Mucosa of rectum (tissue), 2 donors: Measurements from ENCODE around the gene FDXR.
"Not testable (repeated sequence)": the region's sequence is repeated elsewhere in the genome, so short reads cannot be mapped to it uniquely, and the experiment has no call there.

Experiments
- H3K27ac ChIP-seq, 2 donors: one replicate each; pipeline ENCODE4 v1.7.0; 2013; ENCODE audit warnings: inconsistent platforms in 2 of 2, low read depth in 2 of 2, low read length in 2 of 2
- H3K27me3 ChIP-seq, 2 donors: one replicate each; pipeline ENCODE4 v1.7.0; 2013; ENCODE audit warnings: low read length in 2 of 2; ENCODE audit not compliant: control insufficient read depth in 2 of 2, insufficient read depth in 2 of 2
- H3K36me3 ChIP-seq, 2 donors: one replicate each; pipeline ENCODE4 v1.7.0; 2013; ENCODE audit warnings: low read length in 2 of 2; ENCODE audit not compliant: control insufficient read depth in 2 of 2, insufficient read depth in 2 of 2
- H3K4me1 ChIP-seq, 2 donors: one replicate each; pipeline ENCODE4 v1.7.0; 2013; ENCODE audit warnings: low read length in 2 of 2, mild to moderate bottlenecking in 1 of 2; ENCODE audit not compliant: control insufficient read depth in 2 of 2, insufficient read depth in 2 of 2
- H3K4me3 ChIP-seq, 2 donors: one replicate each; pipeline ENCODE4 v1.7.0; 2013; ENCODE audit warnings: low read length in 2 of 2
- H3K9ac ChIP-seq, 2 donors: one replicate each; pipeline ENCODE4 v1.7.0; 2013; ENCODE audit warnings: low read length in 2 of 2, low read depth in 1 of 2, mild to moderate bottlenecking in 1 of 2
- H3K9me3 ChIP-seq, 2 donors: one replicate each; pipeline ENCODE4 v1.7.0; 2013; ENCODE audit warnings: low read length in 2 of 2; ENCODE audit not compliant: control insufficient read depth in 2 of 2
- donor health status: healthy.
- donor health status: Normal muscosa, but diverticular disease.

The FDXR gene

DNA sequence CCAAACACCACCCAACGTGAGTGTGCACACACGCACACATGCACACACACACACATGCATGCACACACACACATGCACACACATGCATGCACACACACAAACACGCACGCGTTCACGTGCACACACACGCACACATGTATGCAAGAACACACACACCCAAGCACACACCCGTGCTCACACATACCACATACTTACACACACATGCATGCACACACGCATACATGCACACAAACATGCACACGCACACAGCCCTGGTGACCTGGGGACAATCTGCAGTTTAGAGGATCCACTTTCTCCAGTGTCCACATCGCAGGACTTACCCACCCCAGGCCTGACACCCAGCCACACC is 44.0 kb upstream of the FDXR start:
- no peak overlapping the region for H3K4me3 ChIP-seq
- H3K27ac ChIP-seq, result no peak overlapping the region
- no peaks in the 10 kb centered on the region for H3K9me3 ChIP-seq
- no peak overlapping the region for H3K9ac ChIP-seq
- no peaks in the 10 kb centered on the region for H3K4me1 ChIP-seq
- no peaks in the 10 kb centered on the region for H3K36me3 ChIP-seq
- peaks cover 4 to 17% of the 10 kb centered on the region in 2 donors for H3K27me3 ChIP-seq

DNA sequence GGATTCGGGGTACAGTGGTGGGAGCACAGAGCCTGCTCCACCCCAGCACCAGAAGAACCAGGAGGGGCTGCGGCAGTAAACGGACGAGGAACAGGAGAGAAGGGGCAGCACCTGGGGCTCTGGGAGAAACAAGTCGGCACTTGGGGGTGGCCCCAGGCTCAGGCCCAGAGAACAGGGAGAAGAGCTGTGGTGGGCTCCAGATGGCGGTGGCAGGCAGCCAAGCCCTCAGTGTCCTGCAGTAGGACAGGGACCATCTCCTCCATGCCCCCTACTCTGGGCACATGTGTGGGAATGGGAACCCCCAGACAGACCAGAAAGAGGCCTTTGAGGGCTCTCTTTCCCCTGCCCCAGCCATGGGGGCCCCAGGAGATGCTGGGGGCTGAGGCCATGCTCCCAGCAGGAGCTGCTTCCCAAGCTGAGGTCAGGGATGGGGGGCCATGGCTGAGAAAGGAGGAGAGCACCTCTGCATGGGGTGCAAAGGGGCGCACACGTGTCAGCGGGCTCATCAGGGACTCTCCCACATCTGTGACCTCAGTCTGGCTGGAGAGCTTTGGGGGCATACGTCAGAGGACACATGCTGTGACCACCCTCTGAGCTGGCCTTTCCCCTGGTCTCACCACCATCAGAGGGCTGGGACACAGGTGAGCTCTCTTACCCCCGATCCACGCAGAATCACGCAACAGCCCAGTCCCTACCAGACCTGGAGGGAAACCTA is 43.5 kb upstream of the FDXR start:
- Histone ChIP-seq H3K27me3 (peaks cover 0 to 13% of the 10 kb centered on the region in 2 donors), H3K36me3 (no peaks in the 10 kb centered on the region), H3K4me1 (no peaks in the 10 kb centered on the region), H3K27ac (no peak overlapping the region), H3K9me3 (no peaks in the 10 kb centered on the region), H3K9ac (no peak overlapping the region), H3K4me3 (no peak overlapping the region)

DNA sequence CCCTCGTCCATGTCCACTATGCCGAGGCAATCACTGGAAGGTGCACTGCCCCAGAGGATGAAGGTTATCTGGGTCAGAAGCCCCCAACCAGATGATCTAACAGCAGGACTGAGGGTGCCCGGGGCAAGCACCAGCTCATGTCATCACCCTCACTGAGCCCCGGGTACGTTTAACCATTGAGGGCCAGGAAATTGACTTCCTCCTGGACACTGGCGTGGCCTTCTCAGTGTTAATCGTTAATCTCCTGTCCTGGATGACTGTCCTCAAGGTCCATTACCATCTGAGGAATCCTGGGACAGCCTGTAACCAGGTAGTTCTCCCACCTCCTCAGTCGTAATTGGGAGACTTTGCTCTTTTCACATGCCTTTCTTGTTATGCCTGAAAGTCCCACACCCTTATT is 38.6 kb upstream of the FDXR start:
- H3K9ac ChIP-seq, H3K27ac ChIP-seq, H3K9me3 ChIP-seq: not testable (repeated sequence)

DNA sequence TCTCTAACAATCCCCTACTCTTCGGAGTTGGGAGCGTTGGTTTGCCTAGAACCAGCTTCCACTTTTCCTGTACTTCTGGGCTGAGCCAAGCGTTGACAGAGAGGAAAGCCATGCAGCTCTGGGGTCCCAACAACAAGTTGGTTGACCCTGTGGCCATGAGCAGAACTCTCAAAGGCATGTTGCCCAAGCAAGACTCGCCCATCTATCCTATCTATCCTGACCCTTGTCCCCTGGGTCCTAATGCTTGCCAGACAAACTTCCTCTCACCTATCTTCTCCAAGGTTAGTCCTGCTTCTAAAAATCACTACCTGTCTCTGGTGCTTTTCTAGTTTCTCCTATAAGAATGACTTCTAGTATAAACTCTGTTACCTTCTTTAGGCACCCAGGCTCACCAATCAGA is 36.3 kb upstream of the FDXR start:
- H3K36me3 ChIP-seq, H3K4me3 ChIP-seq, H3K9me3 ChIP-seq, H3K4me1 ChIP-seq, H3K27ac ChIP-seq, H3K27me3 ChIP-seq, H3K9ac ChIP-seq: not testable (repeated sequence)

More for the DNA sequence above, 38.6 kb upstream of the FDXR start:
- H3K36me3 ChIP-seq, H3K4me3 ChIP-seq, H3K27me3 ChIP-seq, H3K4me1 ChIP-seq: not testable (repeated sequence)

DNA sequence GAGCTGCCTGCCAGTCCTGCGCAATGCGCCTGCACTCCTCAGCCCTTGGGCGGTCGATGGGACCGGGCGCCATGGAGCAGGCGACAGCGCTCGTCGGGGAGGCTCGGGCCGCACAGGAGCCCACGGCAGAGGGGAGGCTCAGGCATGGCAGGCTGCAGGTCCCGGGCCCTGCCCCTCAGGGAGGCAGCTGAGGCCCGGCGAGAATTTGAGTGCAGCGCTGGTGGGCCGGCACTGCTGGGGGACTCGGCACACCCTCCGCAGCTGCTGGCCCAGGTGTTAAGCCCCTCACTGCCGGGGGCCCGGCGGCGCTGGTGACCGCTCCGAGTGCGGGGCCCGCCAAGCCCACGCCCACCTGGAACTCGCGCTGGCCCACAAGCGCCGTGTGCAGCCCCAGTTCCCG is 34.2 kb upstream of the FDXR start:
- no peak overlapping the region for H3K4me3 ChIP-seq
- H3K4me1 ChIP-seq, result no peaks in the 10 kb centered on the region
- H3K36me3 ChIP-seq, result no peaks in the 10 kb centered on the region
- no peak overlapping the region for H3K27ac ChIP-seq
- H3K9ac ChIP-seq, result no peak overlapping the region
- no peaks in the 10 kb centered on the region for H3K9me3 ChIP-seq
- H3K27me3 ChIP-seq, result peaks cover 4 to 7% of the 10 kb centered on the region in 2 donors

DNA sequence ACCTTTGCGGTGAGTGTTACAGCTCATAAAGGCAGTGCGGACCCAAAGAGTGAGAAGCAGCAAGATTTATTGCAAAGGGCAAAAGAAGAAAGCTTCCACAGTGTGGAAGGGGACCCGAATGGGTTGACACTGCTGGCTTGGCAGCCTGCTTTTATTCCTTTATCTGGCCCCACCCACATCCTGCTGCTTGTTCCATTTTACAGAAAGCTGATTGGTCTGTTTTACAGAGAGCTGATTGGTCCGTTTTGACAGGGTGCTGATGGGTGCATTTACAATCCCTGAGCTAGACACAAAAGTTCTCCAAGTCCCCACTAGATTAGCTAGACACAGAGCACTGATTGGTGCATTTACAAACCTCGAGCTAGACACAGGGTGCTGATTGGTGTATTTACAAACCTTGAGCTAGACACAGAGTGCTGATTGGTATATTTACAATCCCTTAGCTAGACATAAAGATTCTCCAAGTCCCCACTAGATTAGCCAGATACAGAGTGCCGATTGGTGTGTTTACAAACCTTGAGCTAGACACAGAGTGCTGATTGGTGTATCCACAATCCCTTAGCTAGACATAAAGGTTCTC is 33.5 kb upstream of the FDXR start:
- H3K9me3 ChIP-seq, H3K27me3 ChIP-seq, H3K36me3 ChIP-seq, H3K27ac ChIP-seq, H3K4me1 ChIP-seq, H3K4me3 ChIP-seq, H3K9ac ChIP-seq: not testable (repeated sequence)

DNA sequence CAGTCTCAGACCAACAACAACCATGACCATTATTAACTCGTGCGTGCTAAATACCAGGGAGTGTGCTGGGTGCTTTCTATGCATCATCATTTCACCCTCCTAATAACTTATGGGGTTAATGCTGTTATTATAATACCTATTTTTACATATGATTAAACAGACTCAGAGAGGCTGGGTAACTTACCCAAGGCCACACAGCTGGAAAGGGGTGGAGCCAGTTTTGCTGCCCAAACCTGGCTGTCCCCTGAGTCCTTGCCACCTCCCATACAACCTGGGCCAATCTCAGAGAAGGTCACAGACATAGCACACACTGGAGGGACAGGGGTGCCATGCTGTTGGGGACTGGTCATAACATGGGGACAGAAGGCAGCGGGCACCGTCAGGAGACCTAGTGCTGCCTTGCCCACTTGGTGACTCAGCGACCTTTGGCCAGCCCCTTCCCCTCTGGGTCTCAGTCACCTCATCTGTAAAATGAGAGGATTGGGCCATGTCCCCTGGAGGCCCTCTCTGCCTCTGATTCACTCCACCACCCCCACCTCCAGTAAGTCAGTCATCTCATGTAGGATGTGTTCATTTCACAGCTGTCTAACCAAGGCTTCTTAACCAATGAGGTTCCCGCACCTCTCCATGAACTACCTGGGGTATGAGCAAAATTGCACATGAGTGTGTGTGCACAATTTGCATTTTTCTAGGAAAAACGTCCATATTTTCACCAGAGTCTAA is 32.1 kb upstream of the FDXR start:
- Histone ChIP-seq H3K9ac (no peak overlapping the region), H3K27me3 (peaks cover 4 to 7% of the 10 kb centered on the region in 2 donors), H3K4me1 (no peaks in the 10 kb centered on the region), H3K9me3 (no peaks in the 10 kb centered on the region), H3K36me3 (no peaks in the 10 kb centered on the region), H3K4me3 (no peak overlapping the region), H3K27ac (no peak overlapping the region)

DNA sequence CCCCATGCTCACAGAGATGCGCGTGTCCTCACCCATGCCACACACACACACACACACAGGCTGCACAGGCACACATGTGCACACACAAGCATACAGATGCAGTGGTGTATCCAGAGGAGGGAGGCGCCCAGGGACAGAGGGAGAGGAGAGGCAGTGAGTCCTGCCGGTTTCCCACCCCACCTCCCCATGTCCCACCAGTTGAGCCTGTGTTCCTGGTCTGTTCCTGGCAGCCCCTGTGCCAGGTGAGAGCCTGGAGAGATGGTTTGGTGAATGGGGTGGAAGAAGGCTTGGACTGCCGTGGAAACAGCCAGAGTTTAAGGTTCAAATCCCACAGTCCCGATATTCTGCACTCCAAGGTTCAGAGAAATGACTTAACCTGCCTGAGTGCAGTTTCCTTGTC is 30.9 kb upstream of the FDXR start:
- no peak overlapping the region for H3K27ac ChIP-seq
- no peaks in the 10 kb centered on the region for H3K36me3 ChIP-seq
- peaks cover 5 to 7% of the 10 kb centered on the region in 2 donors for H3K27me3 ChIP-seq

DNA sequence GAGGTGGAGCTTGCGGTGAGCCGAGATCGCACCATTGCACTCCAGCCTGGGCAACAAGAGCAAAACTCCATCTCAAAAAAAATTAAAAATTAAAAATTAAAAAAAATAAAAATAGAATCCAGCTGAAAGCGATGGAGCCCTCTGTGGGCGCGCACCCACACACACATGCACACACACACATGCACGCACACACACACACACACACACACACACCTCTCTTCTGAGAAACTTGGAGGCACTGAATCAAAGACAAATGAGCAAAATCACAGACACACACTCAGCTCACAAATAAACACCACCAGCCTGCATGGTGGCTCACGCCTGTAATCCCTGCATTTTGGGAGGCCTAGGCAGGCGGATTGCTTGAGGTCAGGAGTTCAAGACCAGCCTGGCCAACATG is 30.2 kb upstream of the FDXR start:
- no peaks in the 10 kb centered on the region for H3K4me1 ChIP-seq
- no peak overlapping the region for H3K9ac ChIP-seq
- no peak overlapping the region for H3K4me3 ChIP-seq
- no peak overlapping the region for H3K27ac ChIP-seq
- H3K36me3 ChIP-seq, result no peaks in the 10 kb centered on the region
- H3K9me3 ChIP-seq, result no peaks in the 10 kb centered on the region
- H3K27me3 ChIP-seq, result peaks cover 5 to 7% of the 10 kb centered on the region in 2 donors

More for the DNA sequence above, 30.9 kb upstream of the FDXR start:
- Histone ChIP-seq H3K4me1 (no peaks in the 10 kb centered on the region), H3K9ac (no peak overlapping the region), H3K9me3 (no peaks in the 10 kb centered on the region), H3K4me3 (no peak overlapping the region)

DNA sequence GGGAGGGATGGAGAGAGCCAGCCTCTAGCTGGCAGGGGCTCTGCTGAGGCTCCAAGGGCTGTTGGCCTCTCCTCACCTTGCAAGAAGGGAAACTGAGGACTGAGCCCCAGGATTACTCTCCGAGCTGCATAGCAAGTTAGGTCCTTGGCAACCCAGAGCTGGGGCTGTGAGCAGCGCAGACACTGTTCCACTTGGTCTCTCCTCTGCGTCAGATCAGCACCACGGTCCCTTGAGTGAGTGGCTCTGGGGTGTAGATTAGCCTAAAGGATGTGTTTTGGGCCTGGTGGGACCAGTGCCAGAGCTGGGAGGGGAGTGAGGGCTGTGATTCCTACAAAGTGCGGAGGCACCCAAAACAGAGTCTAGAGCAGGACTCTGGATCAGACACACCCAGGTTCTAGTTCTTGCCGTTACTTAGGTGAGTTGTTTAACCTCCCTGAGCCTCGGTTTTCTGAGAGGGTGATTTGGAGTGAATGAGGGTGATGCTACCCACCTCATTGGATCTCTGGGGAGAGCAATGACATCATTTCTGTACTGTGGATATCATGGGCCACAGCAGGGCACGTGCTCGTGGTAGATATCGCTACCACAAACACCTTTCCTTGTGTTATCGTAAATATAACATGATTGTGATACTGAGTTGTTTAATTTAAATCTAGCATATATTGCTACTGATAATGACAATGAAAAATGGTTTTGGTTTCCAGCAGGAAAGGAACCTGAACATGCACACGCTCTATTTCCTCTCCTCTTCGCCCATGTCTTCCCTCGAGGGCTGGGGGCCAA is 28.8 kb upstream of the FDXR start:
- Histone ChIP-seq H3K36me3 (no peaks in the 10 kb centered on the region), H3K9me3 (no peaks in the 10 kb centered on the region), H3K4me1 (no peaks in the 10 kb centered on the region), H3K27me3 (peaks cover 5 to 7% of the 10 kb centered on the region in 2 donors), H3K4me3 (no peak overlapping the region), H3K9ac (no peak overlapping the region), H3K27ac (no peak overlapping the region)
